MCF 10A (cell line): Measurements from ENCODE around the gene SPRY1. TPM values are rescaled to one million over a fixed set of nuclear protein-coding genes. Genes with fewer than 3 reads are reported as not detected.

ENCODE experiments used
- BruUV-seq: library from RNA; stranded (reverse); fragments of 400-500 nt; replicated peaks from 2 replicates; lab custom pipeline; 2021; lab: Mats Ljungman, UMichigan
- CTCF ChIA-PET: fragments of 300-600 bp; sonication (Branson Sonifier 250); formaldehyde crosslinking; extraction: SDS; loops from one replicate; lab custom pipeline; 2021; ENCODE audit warnings: antibody characterized with exemption, inconsistent platforms; lab: Yijun Ruan, JAX
- POLR2A ChIA-PET: fragments of 300-600, 350-650 bp; sonication (Branson Sonifier 250); formaldehyde crosslinking; extraction: SDS; loops from one replicate; lab custom pipeline; 2020; ENCODE audit warnings: antibody characterized with exemption, inconsistent platforms; lab: Yijun Ruan, JAX
- DNase-seq: peaks from one replicate; pipeline ENCODE4 v3.0.0-alpha.2; 2018; ENCODE audit not compliant: unreplicated experiment
- H3K27ac Mint-ChIP-seq: one replicate; pipeline ENCODE4 v1.8.0; 2022; ENCODE audit warnings: mild to moderate bottlenecking, low read depth, mixed read lengths; ENCODE audit not compliant: unreplicated experiment
- H3K27me3 Mint-ChIP-seq: one replicate; pipeline ENCODE4 v1.8.0; 2022; ENCODE audit warnings: mixed read lengths; ENCODE audit not compliant: insufficient read depth, unreplicated experiment
- H3K36me3 Mint-ChIP-seq: one replicate; pipeline ENCODE4 v1.8.0; 2022; ENCODE audit warnings: mild to moderate bottlenecking, moderate library complexity, mixed read lengths; ENCODE audit not compliant: insufficient read depth, unreplicated experiment
- H3K4me1 Mint-ChIP-seq: one replicate; pipeline ENCODE4 v1.8.0; 2022; ENCODE audit warnings: mixed read lengths; ENCODE audit not compliant: insufficient read depth, unreplicated experiment
- H3K4me3 Mint-ChIP-seq: one replicate; pipeline ENCODE4 v1.8.0; 2022; ENCODE audit warnings: mild to moderate bottlenecking, moderate library complexity, mixed read lengths; ENCODE audit not compliant: unreplicated experiment
- H3K9me3 Mint-ChIP-seq: one replicate; pipeline ENCODE4 v1.8.0; 2022; ENCODE audit warnings: mixed read lengths; ENCODE audit not compliant: unreplicated experiment
- intact Hi-C: fragments of 100-400 bp; cut with micrococcal nuclease; formaldehyde crosslinking; loops from 2 replicates; pipeline ENCODE4 v1.14.1; 2022
- total RNA-seq: library from RNA; stranded (reverse); gene quantifications from 2 replicates; pipeline ENCODE4 v1.2.3, GENCODE V29; 2022
- TF ChIP-seq, protein P1 (sequence below): fragments of 200-600 bp; IDR thresholded peaks from one replicate; pipeline ENCODE4 v1.8.0; 2022; ENCODE audit warnings: antibody characterized with exemption, mild to moderate bottlenecking; ENCODE audit not compliant: unreplicated experiment

The SPRY1 gene
- total RNA-seq, 1 experiment from 2014 or later: 5.6 TPM

DNA sequence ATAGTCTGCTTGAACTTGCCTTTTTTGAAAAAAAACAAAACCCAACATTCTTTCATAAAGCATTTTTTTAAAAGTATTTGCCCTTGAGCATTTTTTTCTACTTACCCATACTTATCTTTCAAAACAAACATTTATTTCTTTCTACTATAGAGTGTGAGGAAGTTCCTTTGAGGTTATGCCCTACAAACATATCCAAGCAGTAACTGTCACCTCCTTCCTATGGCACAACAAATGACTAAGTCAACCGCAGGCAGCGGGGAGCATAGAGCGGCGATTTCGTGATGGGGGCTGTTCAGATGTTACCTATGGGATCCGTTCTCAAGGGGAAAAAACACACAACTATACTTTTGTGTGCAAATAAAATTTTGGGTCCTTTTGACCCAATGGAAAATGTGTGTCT lies 19.4 kb downstream of the SPRY1 start:
- POLR2A ChIA-PET: interaction anchor here (0.6 kb wide), 1 partner anchor 37 kb away, joined by 3 read pairs; no protein-coding TSS in a partner anchor
- H3K9me3 Mint-ChIP-seq: no peaks in the 10 kb centered on the region
- no peak overlapping the region for H3K27ac Mint-ChIP-seq
- no peak overlapping the region for H3K4me3 Mint-ChIP-seq
- DNase-seq: peak; percentile 63
- CTCF ChIA-PET: no interaction called here
- no peaks in the 10 kb centered on the region for H3K36me3 Mint-ChIP-seq
- BruUV-seq: no TSS peak
- peaks cover 22% of the 10 kb centered on the region for H3K4me1 Mint-ChIP-seq
- TF ChIP-seq, protein P1, sequence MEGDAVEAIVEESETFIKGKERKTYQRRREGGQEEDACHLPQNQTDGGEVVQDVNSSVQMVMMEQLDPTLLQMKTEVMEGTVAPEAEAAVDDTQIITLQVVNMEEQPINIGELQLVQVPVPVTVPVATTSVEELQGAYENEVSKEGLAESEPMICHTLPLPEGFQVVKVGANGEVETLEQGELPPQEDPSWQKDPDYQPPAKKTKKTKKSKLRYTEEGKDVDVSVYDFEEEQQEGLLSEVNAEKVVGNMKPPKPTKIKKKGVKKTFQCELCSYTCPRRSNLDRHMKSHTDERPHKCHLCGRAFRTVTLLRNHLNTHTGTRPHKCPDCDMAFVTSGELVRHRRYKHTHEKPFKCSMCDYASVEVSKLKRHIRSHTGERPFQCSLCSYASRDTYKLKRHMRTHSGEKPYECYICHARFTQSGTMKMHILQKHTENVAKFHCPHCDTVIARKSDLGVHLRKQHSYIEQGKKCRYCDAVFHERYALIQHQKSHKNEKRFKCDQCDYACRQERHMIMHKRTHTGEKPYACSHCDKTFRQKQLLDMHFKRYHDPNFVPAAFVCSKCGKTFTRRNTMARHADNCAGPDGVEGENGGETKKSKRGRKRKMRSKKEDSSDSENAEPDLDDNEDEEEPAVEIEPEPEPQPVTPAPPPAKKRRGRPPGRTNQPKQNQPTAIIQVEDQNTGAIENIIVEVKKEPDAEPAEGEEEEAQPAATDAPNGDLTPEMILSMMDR: no peak
- intact Hi-C loops: no loop called here
- no peaks in the 10 kb centered on the region for H3K27me3 Mint-ChIP-seq

DNA sequence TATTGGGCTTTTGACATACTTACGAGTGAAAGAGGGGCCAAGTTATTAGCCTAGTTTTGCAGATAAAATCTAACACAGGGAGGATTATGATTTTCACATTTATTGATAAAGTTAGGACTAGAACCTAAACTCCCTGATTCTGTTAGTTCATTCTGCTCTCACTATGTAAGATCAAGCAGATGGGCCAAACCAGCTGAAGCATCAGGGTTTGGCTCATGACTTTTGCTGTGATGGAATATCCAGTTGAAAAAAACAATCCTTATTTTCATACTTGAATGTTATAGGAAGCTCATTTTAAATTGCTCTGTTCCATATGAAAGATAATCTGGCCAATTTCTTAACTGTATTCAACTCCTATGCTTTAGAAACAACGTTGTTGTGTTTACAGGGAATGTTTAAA lies 21.2 kb downstream of the SPRY1 start:
- POLR2A ChIA-PET: interaction anchor here (0.5 to 2.2 kb wide), 5 partner anchors 15 to 685 kb away, joined by 3 to 13 read pairs (median 6); partner anchors contain the start of gene SPRY1
- Mint-ChIP-seq H3K4me1 (peaks cover 21% of the 10 kb centered on the region), H3K36me3 (no peaks in the 10 kb centered on the region), H3K27ac (no peak overlapping the region), H3K4me3 (no peak overlapping the region), H3K9me3 (no peaks in the 10 kb centered on the region), H3K27me3 (no peaks in the 10 kb centered on the region)
- intact Hi-C loops: no loop called here
- DNase-seq: no peak
- TF ChIP-seq, protein P1: no peak
- BruUV-seq: no TSS peak
- CTCF ChIA-PET: interaction anchor here (0.9 to 2.0 kb wide), 5 partner anchors 9 to 243 kb away, joined by 3 to 5 read pairs (median 3); no protein-coding TSS in a partner anchor

DNA sequence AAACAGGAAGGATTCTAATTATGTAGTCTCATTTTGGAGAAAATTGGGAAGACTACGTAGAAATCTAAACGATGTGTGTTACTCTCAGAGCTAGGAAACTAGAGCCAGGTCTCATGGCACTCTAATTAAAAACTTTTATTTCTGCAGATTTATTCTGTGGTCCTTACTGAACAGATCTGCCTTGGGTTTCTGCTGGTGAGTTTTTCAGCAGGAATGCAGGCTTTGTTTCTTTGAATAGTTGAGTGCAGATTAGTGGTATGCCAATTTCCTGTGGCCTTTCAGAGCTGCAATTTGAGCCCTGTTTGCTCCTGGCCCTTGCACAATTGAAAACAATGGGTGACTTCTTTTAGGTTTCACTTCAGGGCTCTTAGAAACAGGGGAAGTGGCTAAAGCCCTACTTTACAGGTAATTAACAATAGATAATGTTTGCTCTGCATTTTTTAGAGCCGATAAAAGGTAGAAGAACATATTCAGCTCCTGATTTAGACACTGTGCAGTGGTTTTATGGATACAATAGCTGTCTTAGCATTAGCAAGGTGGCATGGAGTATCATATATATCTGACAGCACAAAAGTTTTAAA lies 21.8 kb downstream of the SPRY1 start:
- Mint-ChIP-seq H3K4me1 (peaks cover 16% of the 10 kb centered on the region), H3K4me3 (no peak overlapping the region), H3K9me3 (no peaks in the 10 kb centered on the region), H3K36me3 (no peaks in the 10 kb centered on the region), H3K27ac (no peak overlapping the region), H3K27me3 (no peaks in the 10 kb centered on the region)
- POLR2A ChIA-PET: interaction anchor here (0.6 to 2.2 kb wide), 4 partner anchors 16 to 34 kb away, joined by 3 to 13 read pairs (median 6); partner anchors contain the start of gene SPRY1
- BruUV-seq: no TSS peak
- TF ChIP-seq, protein P1: no peak
- peak; percentile 87 for DNase-seq
- intact Hi-C loops: no loop called here
- CTCF ChIA-PET: interaction anchor here (0.9 to 2.0 kb wide), 5 partner anchors 10 to 243 kb away, joined by 3 to 5 read pairs (median 3); no protein-coding TSS in a partner anchor

DNA sequence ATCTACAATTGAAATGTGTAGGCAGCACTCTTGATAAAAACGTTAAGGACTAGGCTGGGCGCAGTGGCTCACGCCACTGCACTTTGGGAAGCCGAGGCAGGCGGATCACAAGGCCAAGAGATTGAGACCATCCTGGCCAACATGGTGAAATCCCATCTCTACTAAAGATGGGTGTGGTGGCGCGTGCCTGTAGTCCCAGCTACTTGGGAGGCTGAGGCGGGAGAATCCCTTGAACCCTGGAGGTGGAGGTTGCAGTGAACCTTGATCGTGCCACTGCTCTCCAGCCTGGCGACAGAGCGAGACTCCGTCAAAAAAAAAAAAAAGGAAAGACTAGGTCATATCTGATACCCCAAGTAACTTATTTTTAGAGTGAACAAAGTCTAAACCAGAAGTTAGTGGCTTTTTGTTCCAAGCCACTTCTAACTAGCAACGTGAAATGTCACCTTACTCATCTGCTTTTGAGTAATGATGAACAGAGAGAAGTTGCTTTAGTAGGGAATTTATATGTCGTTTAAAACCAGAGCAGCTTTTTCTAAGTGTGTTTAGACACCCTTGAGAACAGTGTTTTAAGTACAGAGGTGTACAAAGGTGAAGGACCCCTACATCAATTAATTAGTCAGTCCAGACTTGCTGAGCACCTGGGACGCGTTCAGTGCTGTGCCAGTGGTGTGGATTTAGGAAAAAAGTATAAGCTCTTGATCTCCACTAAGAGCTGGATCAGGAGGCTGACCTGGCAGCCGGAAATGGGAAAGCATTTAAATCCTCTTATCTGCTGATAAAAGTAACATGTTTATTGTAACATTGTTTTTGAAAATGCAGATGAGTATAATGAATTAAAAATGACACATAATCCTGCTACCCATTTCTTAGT lies 23.5 kb downstream of the SPRY1 start:
- H3K36me3 Mint-ChIP-seq: no peaks in the 10 kb centered on the region
- H3K4me1 Mint-ChIP-seq: peaks cover 16% of the 10 kb centered on the region
- no peaks in the 10 kb centered on the region for H3K9me3 Mint-ChIP-seq
- H3K4me3 Mint-ChIP-seq: no peak overlapping the region
- CTCF ChIA-PET: interaction anchor here (0.5 to 0.6 kb wide), 2 partner anchors 689 to 834 kb away, joined by 3 read pairs; no protein-coding TSS in a partner anchor
- DNase-seq: no peak
- H3K27ac Mint-ChIP-seq: no peak overlapping the region
- POLR2A ChIA-PET: no interaction called here
- H3K27me3 Mint-ChIP-seq: no peaks in the 10 kb centered on the region
- TF ChIP-seq, protein P1: no peak
- no TSS peak for BruUV-seq
- intact Hi-C loops: no loop called here
